ENCODE results near the gene TRMT13.

- no peak for TF ChIP-seq ZNF850 (CRISPR knock-in tag; conservative IDR thresholded peaks at IDR 0.05)
- TF ChIP-seq MTF1 (CRISPR knock-in tag; IDR thresholded peaks at IDR 0.05), result no peak
These were observed 18.7 kb downstream of the TRMT13 start for GRCh38 chr1:100151679-100152078.

All from HepG2 (cell line).